ENCODE results near the gene DGKI.
"Not testable (repeated sequence)": the region's sequence is repeated elsewhere in the genome, so short reads cannot be mapped to it uniquely, and the experiment has no call there.

GRCh38 chr7:137831555-137831954, 15.2 kb downstream of the DGKI start:
- not testable (repeated sequence) for TF ChIP-seq CTCF, EP300 (IDR thresholded peaks at IDR 0.05)

All from stomach (tissue), 4 donors.